Fibroblast of lung (primary cell): Measurements from ENCODE around the gene HLF. TPM values are rescaled to one million over a fixed set of nuclear protein-coding genes. Genes with fewer than 3 reads are reported as not detected.

Experiments used
- DNase-seq, 2 donors: peaks; one replicate each; pipeline versions ENCODE4 v3.0.0 to v3.0.0-alpha.2; 2010; ENCODE audit warnings: low read depth in 2 of 2
- H2AFZ ChIP-seq: 2 replicates; pipeline ENCODE4 v1.5.1; 2012; ENCODE audit warnings: low read length, control low read depth, inconsistent platforms
- H3K27ac ChIP-seq: 2 replicates; pipeline ENCODE4 v1.5.1; 2011; ENCODE audit warnings: low read length, control low read depth; ENCODE audit not compliant: insufficient read depth
- H3K27me3 ChIP-seq: 2 replicates; pipeline ENCODE4 v1.5.1; 2011; ENCODE audit warnings: mild to moderate bottlenecking, low read length; ENCODE audit not compliant: control insufficient read depth, insufficient read depth
- H3K36me3 ChIP-seq: 2 replicates; pipeline ENCODE4 v1.5.1; 2011; ENCODE audit warnings: low read length; ENCODE audit not compliant: control insufficient read depth, insufficient read depth
- H3K4me1 ChIP-seq: 2 replicates; pipeline ENCODE4 v1.5.1; 2011; ENCODE audit warnings: low read length; ENCODE audit not compliant: control insufficient read depth, insufficient read depth; ENCODE audit errors: extremely low read depth
- H3K4me2 ChIP-seq: 2 replicates; pipeline ENCODE4 v1.5.1; 2011; ENCODE audit warnings: low read length, control low read depth; ENCODE audit not compliant: insufficient read depth; ENCODE audit errors: extremely low read depth
- H3K4me3 ChIP-seq, 4 experiments: fragments of 200-600 bp in 1 of 4; sonication (generic) in 1 of 4; replicated peaks in 1 of 4; 2 replicates each; pipeline ENCODE4 v1.5.1; 2011 to 2016; ENCODE audit warnings: low read length in 4 of 4, low read depth in 3 of 4, mild to moderate bottlenecking in 3 of 4, control low read depth in 2 of 4, inconsistent platforms in 1 of 4, mixed read lengths in 1 of 4; ENCODE audit not compliant: insufficient read depth in 1 of 4; ENCODE audit errors: control extremely low read depth in 1 of 4
- H3K79me2 ChIP-seq: 2 replicates; pipeline ENCODE4 v1.5.1; 2012; ENCODE audit warnings: mild to moderate bottlenecking, low read length, inconsistent platforms; ENCODE audit not compliant: control insufficient read depth, insufficient read depth
- H3K9ac ChIP-seq: 2 replicates; pipeline ENCODE4 v1.5.1; 2011; ENCODE audit warnings: mild to moderate bottlenecking, low read length, control low read depth; ENCODE audit not compliant: insufficient read depth
- H3K9me3 ChIP-seq: 2 replicates; pipeline ENCODE4 v1.5.1; 2012; ENCODE audit warnings: low read depth, low read length; ENCODE audit not compliant: control insufficient read depth, insufficient read depth
- H4K20me1 ChIP-seq: 2 replicates; pipeline ENCODE4 v1.5.1; 2011; ENCODE audit warnings: low read length; ENCODE audit not compliant: control insufficient read depth, insufficient read depth; ENCODE audit errors: extremely low read depth
- CTCF ChIP-seq, 2 donors: IDR thresholded peaks in 1 of 2; conservative IDR thresholded peaks in 1 of 2; 1 replicate in 1 of 2; 2 replicates in 1 of 2; pipeline ENCODE4 v1.5.1; 2011 to 2012; ENCODE audit warnings: low read length in 2 of 2, control low read depth in 1 of 2, inconsistent platforms in 1 of 2, low read depth in 1 of 2, mild to moderate bottlenecking in 1 of 2
- EZH2 ChIP-seq: IDR thresholded peaks from 2 replicates; pipeline ENCODE4 v1.5.1; 2012; ENCODE audit warnings: low read length, control low read depth, mild to moderate bottlenecking; ENCODE audit errors: missing control alignments
- polyA plus RNA-seq, 2 donors: library from polyadenylated mRNA; depleted of rRNA in 1 of 2; stranded (reverse) in 1 of 2; unstranded in 1 of 2; fragments of >200 nt; gene quantifications; 2 replicates each; pipeline ENCODE4 v1.2.1, GENCODE V29; 2011 to 2012; ENCODE audit warnings: missing spikeins in 1 of 2
- total RNA-seq: library from RNA; depleted of rRNA; stranded (reverse); fragments of >200 nt; gene quantifications from 2 replicates; pipeline ENCODE4 v1.2.1, GENCODE V29; 2014

HLF gene
- total and polyA plus RNA-seq, 2 donors (not counting 1 experiment from before 2014, with no cell fraction given) = 0.17 to 0.69 TPM

- TF ChIP-seq CTCF (conservative IDR thresholded peaks at IDR 0.05 in 1 of 2, IDR thresholded peaks at IDR 0.05 in 1 of 2; ENCODE audit: low read depth in 1 of 2, low read length in 2 of 2) = no peak
- no peaks in the 10 kb centered on the region for H3K9me3 ChIP-seq
- H3K27me3 ChIP-seq = no peaks in the 10 kb centered on the region
- no peak overlapping the region for H3K4me2 ChIP-seq
- H3K79me2 ChIP-seq = no peaks in the 10 kb centered on the region
- DNase-seq = no peak
- no peak overlapping the region for H2AFZ ChIP-seq
- H3K4me1 ChIP-seq = peaks cover 2% of the 10 kb centered on the region
- H3K27ac ChIP-seq = no peak overlapping the region
- H3K4me3 ChIP-seq = no peak overlapping the region
- no peak overlapping the region for H3K9ac ChIP-seq
- no peaks in the 10 kb centered on the region for H4K20me1 ChIP-seq
- no peaks in the 10 kb centered on the region for H3K36me3 ChIP-seq
Measured at GRCh38 chr17:55242476-55242875, 22.3 kb upstream of the HLF start.

GRCh38 chr17:55245986-55246385 lies 18.8 kb upstream of the HLF start:
- Histone ChIP-seq H3K27ac (no peak overlapping the region), H3K27me3 (no peaks in the 10 kb centered on the region), H3K4me1 (no peaks in the 10 kb centered on the region), H3K36me3 (no peaks in the 10 kb centered on the region), H3K9ac (no peak overlapping the region), H3K79me2 (no peaks in the 10 kb centered on the region), H2AFZ (no peak overlapping the region), H3K4me3 (no peak overlapping the region), H3K9me3 (no peaks in the 10 kb centered on the region), H4K20me1 (no peaks in the 10 kb centered on the region), H3K4me2 (no peak overlapping the region)
- DNase-seq = no peak
- TF ChIP-seq EZH2 (no peak), CTCF (conservative IDR thresholded peaks at IDR 0.05 in 1 of 2, IDR thresholded peaks at IDR 0.05 in 1 of 2; ENCODE audit: low read depth in 1 of 2, low read length in 2 of 2) (no peak)

- Histone ChIP-seq H3K27me3 (no peaks in the 10 kb centered on the region), H3K4me1 (no peaks in the 10 kb centered on the region), H3K4me3 (no peak overlapping the region), H3K27ac (no peak overlapping the region), H3K9ac (no peak overlapping the region), H3K79me2 (no peaks in the 10 kb centered on the region), H3K4me2 (no peak overlapping the region), H2AFZ (no peak overlapping the region), H3K9me3 (no peaks in the 10 kb centered on the region), H4K20me1 (no peaks in the 10 kb centered on the region), H3K36me3 (no peaks in the 10 kb centered on the region)
- DNase-seq = no peak
- TF ChIP-seq CTCF (conservative IDR thresholded peaks at IDR 0.05 in 1 of 2, IDR thresholded peaks at IDR 0.05 in 1 of 2; ENCODE audit: low read depth in 1 of 2, low read length in 2 of 2) = no peak
- TF ChIP-seq EZH2 = no peak
Measured at GRCh38 chr17:55246583-55246982, 18.2 kb upstream of the HLF start.
